Measurements from ENCODE around the gene LMNTD1. TPM values are rescaled to one million over a fixed set of nuclear protein-coding genes. Genes with fewer than 3 reads are reported as not detected.
"Not testable (repeated sequence)": the region's sequence is repeated elsewhere in the genome, so short reads cannot be mapped to it uniquely, and the experiment has no call there.

The LMNTD1 gene
- total RNA-seq, 2 donors from 2014 or later: not detected

GRCh38 chr12:25426821-25427220 lies 126.3 kb downstream of the LMNTD1 start:
- H3K36me3 Mint-ChIP-seq (ENCODE audit: low read depth); H3K4me1 Mint-ChIP-seq; DNase-seq; H3K27ac Mint-ChIP-seq; H3K4me3 Mint-ChIP-seq; H3K27me3 Mint-ChIP-seq; H3K9me3 ChIP-seq (ENCODE audit: control insufficient read depth, low read length, poor library complexity, severe bottlenecking); ATAC-seq: not testable (repeated sequence)

Data from T-helper 17 cell (primary cell).